HEK293 (cell line): Measurements from ENCODE around the gene ANKRA2.
A peak's percentile ranks its signal among the peaks of the same experiment; 100 is the strongest.

Experiments
- BCL11A ChIP-seq: fragments of 450-650 bp; formaldehyde crosslinking; IDR thresholded peaks from 2 replicates; pipeline ENCODE4 v1.5.1; 2016; ENCODE audit warnings: low read depth, missing biosample characterization, missing genetic modification characterization
- CTCF ChIP-seq: fragments of 450-650 bp; formaldehyde crosslinking; IDR thresholded peaks from 2 replicates; pipeline ENCODE4 v1.5.1; 2016; ENCODE audit warnings: missing biosample characterization, missing genetic modification characterization
- GLI2 ChIP-seq: fragments of 450-650 bp; formaldehyde crosslinking; IDR thresholded peaks from 2 replicates; pipeline ENCODE4; 2017; ENCODE audit warnings: missing biosample characterization, missing genetic modification characterization, low read depth, borderline replicate concordance
- INSM2 ChIP-seq: fragments of 450-650 bp; formaldehyde crosslinking; IDR thresholded peaks from 2 replicates; pipeline ENCODE4 v1.5.1; 2016; ENCODE audit warnings: missing biosample characterization, missing genetic modification characterization
- KLF1 ChIP-seq: fragments of 450-650 bp; formaldehyde crosslinking; IDR thresholded peaks from 2 replicates; pipeline ENCODE4 v1.5.1; 2016; ENCODE audit warnings: missing biosample characterization, missing genetic modification characterization
- KLF10 ChIP-seq: fragments of 450-650 bp; IDR thresholded peaks from 2 replicates; pipeline ENCODE4 v1.5.1; 2018; ENCODE audit warnings: missing biosample characterization, mild to moderate bottlenecking, missing genetic modification characterization
- KLF8 ChIP-seq: fragments of 450-650 bp; formaldehyde crosslinking; IDR thresholded peaks from 2 replicates; pipeline ENCODE4 v1.5.1; 2016; ENCODE audit warnings: missing biosample characterization, missing genetic modification characterization
- KLF9 ChIP-seq: fragments of 450-650 bp; formaldehyde crosslinking; IDR thresholded peaks from 2 replicates; pipeline ENCODE4 v1.5.1; 2016; ENCODE audit warnings: missing biosample characterization, missing genetic modification characterization, low read depth
- OSR2 ChIP-seq: fragments of 450-650 bp; formaldehyde crosslinking; IDR thresholded peaks from 2 replicates; pipeline ENCODE4 v1.5.1; 2016; ENCODE audit warnings: missing biosample characterization, missing genetic modification characterization
- OVOL3 ChIP-seq: fragments of 450-650 bp; formaldehyde crosslinking; IDR thresholded peaks from 2 replicates; pipeline ENCODE4 v1.5.1; 2016; ENCODE audit warnings: missing biosample characterization, missing genetic modification characterization
- PRDM6 ChIP-seq: fragments of 450-650 bp; formaldehyde crosslinking; IDR thresholded peaks from 2 replicates; pipeline ENCODE4 v1.5.1; 2017; ENCODE audit warnings: missing biosample characterization, missing genetic modification characterization
- RBAK ChIP-seq: fragments of 450-650 bp; formaldehyde crosslinking; IDR thresholded peaks from 2 replicates; pipeline ENCODE4 v1.5.1; 2016; ENCODE audit warnings: missing biosample characterization, missing genetic modification characterization
- SCRT2 ChIP-seq: fragments of 450-650 bp; formaldehyde crosslinking; IDR thresholded peaks from 2 replicates; pipeline ENCODE4 v1.5.1; 2016; ENCODE audit warnings: missing biosample characterization, missing genetic modification characterization
- SP3 ChIP-seq: fragments of 450-650 bp; formaldehyde crosslinking; IDR thresholded peaks from 2 replicates; pipeline ENCODE4 v1.5.1; 2016; ENCODE audit warnings: missing biosample characterization, missing genetic modification characterization
- TCF7L2 ChIP-seq: IDR thresholded peaks from 2 replicates; pipeline ENCODE4 v1.6.1; 2011; ENCODE audit warnings: low read depth, mild to moderate bottlenecking, inconsistent platforms, low read length, moderate library complexity, borderline replicate concordance
- WT1 ChIP-seq: fragments of 450-650 bp; formaldehyde crosslinking; IDR thresholded peaks from 2 replicates; pipeline ENCODE4 v1.5.1; 2016; ENCODE audit warnings: missing biosample characterization, missing genetic modification characterization
- ZBTB17 ChIP-seq: fragments of 450-650 bp; formaldehyde crosslinking; IDR thresholded peaks from 2 replicates; pipeline ENCODE4 v1.5.1; 2016; ENCODE audit warnings: missing biosample characterization, missing genetic modification characterization
- ZBTB7A ChIP-seq: fragments of 450-650 bp; formaldehyde crosslinking; IDR thresholded peaks from 2 replicates; pipeline ENCODE4 v1.5.1; 2016; ENCODE audit warnings: low read depth, missing biosample characterization, missing genetic modification characterization
- ZFHX2 ChIP-seq: fragments of 450-650 bp; formaldehyde crosslinking; conservative IDR thresholded peaks from 2 replicates; pipeline ENCODE4 v1.5.1; 2016; ENCODE audit warnings: missing biosample characterization, missing genetic modification characterization
- ZIC2 ChIP-seq: fragments of 450-650 bp; formaldehyde crosslinking; IDR thresholded peaks from 2 replicates; pipeline ENCODE4 v1.5.1; 2016; ENCODE audit warnings: missing biosample characterization, missing genetic modification characterization
- ZNF366 ChIP-seq: fragments of 450-650 bp; formaldehyde crosslinking; conservative IDR thresholded peaks from 2 replicates; pipeline ENCODE4 v1.5.1; 2016; ENCODE audit warnings: missing biosample characterization, missing genetic modification characterization
- ZNF558 ChIP-seq: fragments of 450-650 bp; formaldehyde crosslinking; IDR thresholded peaks from 2 replicates; pipeline ENCODE4 v1.5.1; 2016; ENCODE audit warnings: missing biosample characterization, missing genetic modification characterization
- ZNF624 ChIP-seq: fragments of 450-650 bp; formaldehyde crosslinking; IDR thresholded peaks from 2 replicates; pipeline ENCODE4 v1.5.1; 2017; ENCODE audit warnings: missing biosample characterization, missing genetic modification characterization
- ZNF843 ChIP-seq: fragments of 450-650 bp; formaldehyde crosslinking; IDR thresholded peaks from 2 replicates; pipeline ENCODE4 v1.5.1; 2016; ENCODE audit warnings: missing biosample characterization, missing genetic modification characterization
- ZXDB ChIP-seq: fragments of 450-650 bp; formaldehyde crosslinking; IDR thresholded peaks from 2 replicates; pipeline ENCODE4 v1.5.1; 2016; ENCODE audit warnings: missing biosample characterization, missing genetic modification characterization
- TF ChIP-seq, protein P1 (sequence below): fragments of 450-650 bp; formaldehyde crosslinking; IDR thresholded peaks from 2 replicates; pipeline ENCODE4 v1.5.1; 2016; ENCODE audit warnings: missing biosample characterization, missing genetic modification characterization
- TF ChIP-seq, protein P2 (sequence below): fragments of 450-650 bp; formaldehyde crosslinking; IDR thresholded peaks from 2 replicates; pipeline ENCODE4 v1.5.1; 2016; ENCODE audit warnings: missing biosample characterization, missing genetic modification characterization
- TF ChIP-seq, protein P3 (sequence below): fragments of 450-650 bp; formaldehyde crosslinking; IDR thresholded peaks from 2 replicates; pipeline ENCODE4 v1.5.1; 2016; ENCODE audit warnings: missing biosample characterization, missing genetic modification characterization

Gene ANKRA2

GRCh38 chr5:73591698-73592501 is 26.5 kb upstream of the ANKRA2 start (continued):
- TF ChIP-seq ZNF624 (tag by site-specific recombination) (no peak), RBAK (tag by site-specific recombination) (0 out of 2 replicates have a peak, but pooled peaks have one; percentile 46), ZNF843 (tag by site-specific recombination) (peak; percentile 34; the same call in 1 of the 2 replicates), INSM2 (tag by site-specific recombination) (peak; percentile 95), OSR2 (tag by site-specific recombination) (peak; percentile 85), ZFHX2 (tag by site-specific recombination) (no peak), PRDM6 (tag by site-specific recombination) (0 out of 2 replicates have a peak, but pooled peaks have one; percentile 26), ZBTB7A (tag by site-specific recombination) (no peak), KLF8 (peak; percentile 56), OVOL3 (peak; percentile 70; the same call in 1 of the 2 replicates), TCF7L2 (no peak), ZNF558 (tag by site-specific recombination) (peak; percentile 12), WT1 (tag by site-specific recombination) (peak; percentile 85), BCL11A (tag by site-specific recombination) (peak; percentile 87), KLF9 (tag by site-specific recombination) (peak; percentile 47), KLF10 (peak; percentile 94), CTCF (tag by site-specific recombination) (no peak), ZBTB17 (tag by site-specific recombination) (peak; percentile 82), ZIC2 (tag by site-specific recombination) (peak; percentile 77), GLI2 (peak; percentile 4; the same call in 1 of the 2 replicates), ZNF366 (peak; percentile 82), KLF1 (peak; percentile 70), SP3 (peak; percentile 15; the same call in 1 of the 2 replicates), SCRT2 (tag by site-specific recombination) (peak; percentile 84), ZXDB (tag by site-specific recombination) (0 out of 2 replicates have a peak, but pooled peaks have one; percentile 40)
- TF ChIP-seq, protein P1, sequence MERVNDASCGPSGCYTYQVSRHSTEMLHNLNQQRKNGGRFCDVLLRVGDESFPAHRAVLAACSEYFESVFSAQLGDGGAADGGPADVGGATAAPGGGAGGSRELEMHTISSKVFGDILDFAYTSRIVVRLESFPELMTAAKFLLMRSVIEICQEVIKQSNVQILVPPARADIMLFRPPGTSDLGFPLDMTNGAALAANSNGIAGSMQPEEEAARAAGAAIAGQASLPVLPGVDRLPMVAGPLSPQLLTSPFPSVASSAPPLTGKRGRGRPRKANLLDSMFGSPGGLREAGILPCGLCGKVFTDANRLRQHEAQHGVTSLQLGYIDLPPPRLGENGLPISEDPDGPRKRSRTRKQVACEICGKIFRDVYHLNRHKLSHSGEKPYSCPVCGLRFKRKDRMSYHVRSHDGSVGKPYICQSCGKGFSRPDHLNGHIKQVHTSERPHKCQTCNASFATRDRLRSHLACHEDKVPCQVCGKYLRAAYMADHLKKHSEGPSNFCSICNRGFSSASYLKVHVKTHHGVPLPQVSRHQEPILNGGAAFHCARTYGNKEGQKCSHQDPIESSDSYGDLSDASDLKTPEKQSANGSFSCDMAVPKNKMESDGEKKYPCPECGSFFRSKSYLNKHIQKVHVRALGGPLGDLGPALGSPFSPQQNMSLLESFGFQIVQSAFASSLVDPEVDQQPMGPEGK (tag by site-specific recombination), result peak; percentile 41; the same call in 1 of the 2 replicates
- TF ChIP-seq, protein P2, sequence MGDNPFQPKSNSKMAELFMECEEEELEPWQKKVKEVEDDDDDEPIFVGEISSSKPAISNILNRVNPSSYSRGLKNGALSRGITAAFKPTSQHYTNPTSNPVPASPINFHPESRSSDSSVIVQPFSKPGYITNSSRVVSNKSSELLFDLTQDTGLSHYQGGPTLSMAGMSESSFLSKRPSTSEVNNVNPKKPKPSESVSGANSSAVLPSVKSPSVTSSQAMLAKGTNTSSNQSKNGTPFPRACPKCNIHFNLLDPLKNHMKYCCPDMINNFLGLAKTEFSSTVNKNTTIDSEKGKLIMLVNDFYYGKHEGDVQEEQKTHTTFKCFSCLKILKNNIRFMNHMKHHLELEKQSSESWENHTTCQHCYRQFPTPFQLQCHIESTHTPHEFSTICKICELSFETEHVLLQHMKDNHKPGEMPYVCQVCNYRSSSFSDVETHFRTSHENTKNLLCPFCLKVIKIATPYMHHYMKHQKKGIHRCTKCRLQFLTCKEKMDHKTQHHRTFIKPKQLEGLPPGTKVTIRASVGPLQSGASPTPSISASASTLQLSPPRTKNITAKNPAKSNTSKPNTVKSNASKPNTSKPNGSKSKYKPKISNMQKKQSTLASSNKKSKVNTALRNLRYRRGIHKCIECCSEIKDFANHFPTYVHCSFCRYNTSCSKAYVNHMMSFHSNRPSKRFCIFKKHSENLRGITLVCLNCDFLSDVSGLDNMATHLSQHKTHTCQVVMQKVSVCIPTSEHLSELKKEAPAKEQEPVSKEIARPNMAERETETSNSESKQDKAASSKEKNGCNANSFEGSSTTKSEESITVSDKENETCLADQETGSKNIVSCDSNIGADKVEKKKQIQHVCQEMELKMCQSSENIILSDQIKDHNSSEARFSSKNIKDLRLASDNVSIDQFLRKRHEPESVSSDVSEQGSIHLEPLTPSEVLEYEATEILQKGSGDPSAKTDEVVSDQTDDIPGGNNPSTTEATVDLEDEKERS (tag by site-specific recombination), result peak; percentile 43; the same call in 1 of the 2 replicates
- TF ChIP-seq, protein P3, sequence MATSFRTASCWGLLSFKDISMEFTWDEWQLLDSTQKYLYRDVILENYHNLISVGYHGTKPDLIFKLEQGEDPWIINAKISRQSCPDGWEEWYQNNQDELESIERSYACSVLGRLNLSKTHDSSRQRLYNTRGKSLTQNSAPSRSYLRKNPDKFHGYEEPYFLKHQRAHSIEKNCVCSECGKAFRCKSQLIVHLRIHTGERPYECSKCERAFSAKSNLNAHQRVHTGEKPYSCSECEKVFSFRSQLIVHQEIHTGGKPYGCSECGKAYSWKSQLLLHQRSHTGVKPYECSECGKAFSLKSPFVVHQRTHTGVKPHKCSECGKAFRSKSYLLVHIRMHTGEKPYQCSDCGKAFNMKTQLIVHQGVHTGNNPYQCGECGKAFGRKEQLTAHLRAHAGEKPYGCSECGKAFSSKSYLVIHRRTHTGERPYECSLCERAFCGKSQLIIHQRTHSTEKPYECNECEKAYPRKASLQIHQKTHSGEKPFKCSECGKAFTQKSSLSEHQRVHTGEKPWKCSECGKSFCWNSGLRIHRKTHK (tag by site-specific recombination), result no peak
